Measurements from ENCODE around the gene SOX8. TPM values are rescaled to one million over a fixed set of nuclear protein-coding genes. Genes with fewer than 3 reads are reported as not detected.

Gene SOX8
- polyA plus RNA-seq, 1 donor from 2014 or later: 3.9 TPM

- no peaks in the 10 kb centered on the region for H3K36me3 ChIP-seq (ENCODE audit: insufficient read depth, low read length)
- no peaks in the 10 kb centered on the region for H4K20me1 ChIP-seq (ENCODE audit: insufficient read depth)
- no peak overlapping the region for H3K27ac ChIP-seq (ENCODE audit: low read length)
- H3K9me3 ChIP-seq (ENCODE audit: low read length): no peaks in the 10 kb centered on the region
- no peaks in the 10 kb centered on the region for H3K79me2 ChIP-seq (replicated peaks; ENCODE audit: insufficient read depth, low read length)
- H3K9me2 ChIP-seq (ENCODE audit: insufficient read depth, low read length): no peaks in the 10 kb centered on the region
- H2AFZ ChIP-seq (ENCODE audit: low read depth, low read length): no peak overlapping the region
- no peak overlapping the region for H3K9ac ChIP-seq (ENCODE audit: low read length)
- TF ChIP-seq TAF1 (IDR thresholded peaks at IDR 0.05; ENCODE audit: low read depth) (no peak), EP300 (conservative IDR thresholded peaks at IDR 0.05; ENCODE audit: poor library complexity, severe bottlenecking) (no peak), MXI1 (conservative IDR thresholded peaks at IDR 0.05; ENCODE audit: poor library complexity, severe bottlenecking) (no peak), RAD21 (conservative IDR thresholded peaks at IDR 0.05) (no peak), SMC3 (conservative IDR thresholded peaks at IDR 0.05; ENCODE audit: poor library complexity) (no peak), REST (IDR thresholded peaks at IDR 0.05; ENCODE audit: borderline replicate concordance) (no peak), POLR2AphosphoS5 (IDR thresholded peaks at IDR 0.05) (no peak), CTCF (IDR thresholded peaks at IDR 0.05; ENCODE audit: poor library complexity, severe bottlenecking) (no peak), EZH2 (IDR thresholded peaks at IDR 0.05; ENCODE audit: borderline replicate concordance, insufficient read depth, low read length, poor library complexity, severe bottlenecking) (no peak)
- no peaks in the 10 kb centered on the region for H3K27me3 ChIP-seq (ENCODE audit: insufficient read depth, low read depth, low read length)
- no peaks in the 10 kb centered on the region for H3F3A ChIP-seq (ENCODE audit: insufficient read depth, low read length, poor library complexity, severe bottlenecking)
- no peak overlapping the region for H3K4me2 ChIP-seq (ENCODE audit: low read length)
- no peak overlapping the region for H3K4me3 ChIP-seq (ENCODE audit: low read length)
Observed at GRCh38 chr16:1006781-1007180, 25.2 kb downstream of the SOX8 start.

- no peaks in the 10 kb centered on the region for H4K20me1 ChIP-seq (ENCODE audit: insufficient read depth)
- no peaks in the 10 kb centered on the region for H3F3A ChIP-seq (ENCODE audit: insufficient read depth, low read length, poor library complexity, severe bottlenecking)
- no peaks in the 10 kb centered on the region for H3K9me2 ChIP-seq (ENCODE audit: insufficient read depth, low read length)
- H3K27me3 ChIP-seq (ENCODE audit: insufficient read depth, low read depth, low read length): no peaks in the 10 kb centered on the region
- no peak overlapping the region for H2AFZ ChIP-seq (ENCODE audit: low read depth, low read length)
- no peaks in the 10 kb centered on the region for H3K9me3 ChIP-seq (ENCODE audit: low read length)
- no peak overlapping the region for H3K4me3 ChIP-seq (ENCODE audit: low read length)
- H3K36me3 ChIP-seq (ENCODE audit: insufficient read depth, low read length): no peaks in the 10 kb centered on the region
- no peaks in the 10 kb centered on the region for H3K79me2 ChIP-seq (replicated peaks; ENCODE audit: insufficient read depth, low read length)
- H3K27ac ChIP-seq (ENCODE audit: low read length): no peak overlapping the region
- no peak overlapping the region for H3K4me2 ChIP-seq (ENCODE audit: low read length)
- H3K9ac ChIP-seq (ENCODE audit: low read length): no peak overlapping the region
- TF ChIP-seq SMC3 (conservative IDR thresholded peaks at IDR 0.05; ENCODE audit: poor library complexity) (no peak), CTCF (IDR thresholded peaks at IDR 0.05; ENCODE audit: poor library complexity, severe bottlenecking) (no peak), RAD21 (conservative IDR thresholded peaks at IDR 0.05) (no peak), TAF1 (IDR thresholded peaks at IDR 0.05; ENCODE audit: low read depth) (no peak), EZH2 (IDR thresholded peaks at IDR 0.05; ENCODE audit: borderline replicate concordance, insufficient read depth, low read length, poor library complexity, severe bottlenecking) (no peak), POLR2AphosphoS5 (IDR thresholded peaks at IDR 0.05) (no peak), REST (IDR thresholded peaks at IDR 0.05; ENCODE audit: borderline replicate concordance) (no peak), MXI1 (conservative IDR thresholded peaks at IDR 0.05; ENCODE audit: poor library complexity, severe bottlenecking) (no peak), EP300 (conservative IDR thresholded peaks at IDR 0.05; ENCODE audit: poor library complexity, severe bottlenecking) (no peak)
Observed at GRCh38 chr16:1007284-1007850, 25.8 kb downstream of the SOX8 start.

Data from neural cell (in vitro differentiated cells).